Keratinocyte (primary cell): ENCODE measurements around the gene KLHL1. TPM values are rescaled to one million over a fixed set of nuclear protein-coding genes. Genes with fewer than 3 reads are reported as not detected.

Source experiments
- DNase-seq: peaks from one replicate; pipeline ENCODE4 v3.0.0-alpha.2; 2011; ENCODE audit warnings: low read depth, missing footprints, low spot score
- FAIRE-seq: peaks from 2 replicates; lab custom pipeline; 2011; peaks lifted over from hg19 to GRCh38; lab: Jason Lieb, UNC
- H2AFZ ChIP-seq: 2 replicates; pipeline ENCODE4 v1.6.0; 2012; ENCODE audit warnings: low read length, control low read depth, inconsistent platforms; ENCODE audit not compliant: control insufficient read depth
- H3K27ac ChIP-seq: 2 replicates; pipeline ENCODE4 v1.5.1; 2011; ENCODE audit warnings: low read length; ENCODE audit not compliant: control insufficient read depth, insufficient read depth
- H3K27me3 ChIP-seq: 3 replicates; pipeline ENCODE4 v1.6.0; 2011; ENCODE audit warnings: low read length; ENCODE audit not compliant: control insufficient read depth, insufficient read depth; ENCODE audit errors: extremely low read depth
- H3K36me3 ChIP-seq, 2 experiments: 2 replicates in 1 of 2; 3 replicates in 1 of 2; pipeline ENCODE4 v1.5.1; 2011; ENCODE audit warnings: low read length in 2 of 2, mild to moderate bottlenecking in 1 of 2; ENCODE audit not compliant: control insufficient read depth in 2 of 2, insufficient read depth in 2 of 2; ENCODE audit errors: extremely low read depth in 1 of 2
- H3K4me1 ChIP-seq: 3 replicates; pipeline ENCODE4 v1.5.1; 2011; ENCODE audit warnings: low read length; ENCODE audit not compliant: control insufficient read depth, insufficient read depth; ENCODE audit errors: extremely low read depth
- H3K4me2 ChIP-seq: 3 replicates; pipeline ENCODE4 v1.6.0; 2011; ENCODE audit warnings: low read depth, low read length; ENCODE audit not compliant: control insufficient read depth, insufficient read depth; ENCODE audit errors: extremely low read depth
- H3K4me3 ChIP-seq, 3 experiments: fragments of 200-600 bp in 1 of 3; sonication (generic) in 1 of 3; 2 replicates in 2 of 3; 3 replicates in 1 of 3; pipeline ENCODE4 v1.5.1; 2011 to 2016; ENCODE audit warnings: low read length in 3 of 3, mild to moderate bottlenecking in 3 of 3, control low read depth in 2 of 3, inconsistent platforms in 1 of 3, low read depth in 1 of 3, mixed read lengths in 1 of 3, mixed run types in 1 of 3, moderate library complexity in 1 of 3; ENCODE audit not compliant: control insufficient read depth in 2 of 3, insufficient read depth in 2 of 3; ENCODE audit errors: extremely low read depth in 1 of 3
- H3K79me2 ChIP-seq: 2 replicates; pipeline ENCODE4 v1.6.0; 2012; ENCODE audit warnings: low read length; ENCODE audit not compliant: control insufficient read depth, insufficient read depth
- H3K9ac ChIP-seq: 3 replicates; pipeline ENCODE4 v1.6.0; 2011; ENCODE audit warnings: low read length; ENCODE audit not compliant: control insufficient read depth, insufficient read depth; ENCODE audit errors: extremely low read depth
- H3K9me1 ChIP-seq: 3 replicates; pipeline ENCODE4 v1.6.0; 2011; ENCODE audit warnings: low read length; ENCODE audit not compliant: control insufficient read depth, insufficient read depth; ENCODE audit errors: extremely low read depth
- H3K9me3 ChIP-seq: 2 replicates; pipeline ENCODE4 v1.5.1; 2012; ENCODE audit warnings: low read depth, low read length; ENCODE audit not compliant: control insufficient read depth
- H4K20me1 ChIP-seq: 3 replicates; pipeline ENCODE4 v1.6.0; 2011; ENCODE audit warnings: low read length; ENCODE audit not compliant: control insufficient read depth, insufficient read depth; ENCODE audit errors: extremely low read depth
- EZH2 ChIP-seq: IDR thresholded peaks from one replicate; pipeline ENCODE4 v1.6.1; 2012; ENCODE audit warnings: inconsistent platforms, mild to moderate bottlenecking, low read length, moderate library complexity
- dilution Hi-C: fragments of 300-500 bp; cut with MboI; formaldehyde crosslinking; loops from one replicate; pipeline ENCODE4 v1.7.0; 2020; ENCODE audit warnings: low sequenced_read_pairs; ENCODE audit not compliant: extremely low pct_ligation_motif_present
- polyA plus RNA-seq, 5 experiments: library from polyadenylated mRNA; depleted of rRNA in 3 of 5; stranded (reverse) in 3 of 5; stranded (forward) in 1 of 5; unstranded in 1 of 5; fragments of >200 nt; gene quantifications; 1 replicate in 1 of 5; 2 replicates in 3 of 5; 3 replicates in 1 of 5; pipeline versions ENCODE4 v1.2.1 to v1.2.3, GENCODE V29; 2011 to 2012; ENCODE audit warnings: missing spikeins in 2 of 5, low read depth in 1 of 5, low replicate concordance in 1 of 5
- TF ChIP-seq, protein P1 (sequence below), 3 experiments: IDR thresholded peaks in 1 of 3; conservative IDR thresholded peaks in 1 of 3; optimal IDR thresholded peaks in 1 of 3; 2 replicates in 2 of 3; 3 replicates in 1 of 3; pipeline versions ENCODE3 to v1.5.1; 2011; ENCODE audit warnings: low read length in 3 of 3, mild to moderate bottlenecking in 3 of 3, moderate library complexity in 2 of 3, control low read depth in 1 of 3, inconsistent platforms in 1 of 3; ENCODE audit not compliant: insufficient read depth in 2 of 3; ENCODE audit errors: extremely low read depth in 1 of 3

Gene KLHL1
- polyA plus RNA-seq, 1 donor (not counting 4 experiments of a cell fraction or from before 2014, with no cell fraction given), result not detected

DNA sequence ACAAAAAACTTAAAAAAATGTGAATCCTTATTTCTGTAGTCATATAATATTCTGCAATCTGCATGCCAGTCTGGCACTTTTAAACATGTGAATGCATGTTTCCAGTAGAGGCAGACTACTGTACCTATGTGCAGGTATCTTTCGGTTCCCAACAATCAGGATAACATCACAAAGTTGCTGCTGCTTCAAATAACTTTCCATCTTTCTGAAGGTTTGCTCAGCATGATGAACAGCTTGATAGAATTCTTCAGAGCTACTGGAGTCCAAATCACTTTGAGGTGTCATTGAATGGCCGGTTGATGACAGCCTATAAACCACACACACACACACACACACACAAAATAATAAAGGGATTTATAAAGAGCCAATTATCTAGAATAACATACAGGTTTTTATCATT, 132.8 kb downstream of the KLHL1 start:
- no peak for FAIRE-seq

DNA sequence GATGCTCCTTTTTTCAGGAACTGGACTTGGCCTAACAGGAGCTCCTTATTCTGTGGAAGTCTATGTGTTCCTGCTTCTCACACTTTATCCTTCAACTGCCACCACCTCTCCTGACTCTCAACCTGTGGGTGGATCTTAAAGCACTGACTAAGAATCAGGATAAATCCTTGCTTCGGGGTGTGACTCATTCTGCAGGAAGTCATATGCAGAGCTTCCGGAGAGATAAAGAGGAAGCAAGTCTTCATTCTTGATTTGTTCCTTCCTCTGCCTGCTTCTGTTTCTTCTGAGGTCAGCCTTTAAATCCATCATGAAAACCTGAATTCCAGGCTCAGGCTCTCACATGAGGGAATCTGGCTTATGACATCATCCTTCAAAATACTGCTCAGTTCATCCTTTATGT, 137.7 kb downstream of the KLHL1 start:
- dilution Hi-C loops, result no loop called here
- H4K20me1 ChIP-seq, result no peaks in the 10 kb centered on the region
- H3K27ac ChIP-seq, result no peak overlapping the region
- H3K9me3 ChIP-seq, result no peaks in the 10 kb centered on the region
- no peak overlapping the region for H2AFZ ChIP-seq
- no peak overlapping the region for H3K4me3 ChIP-seq
- DNase-seq (no peak), FAIRE-seq (no peak)
- H3K9ac ChIP-seq, result no peak overlapping the region
- H3K4me1 ChIP-seq, result no peaks in the 10 kb centered on the region
- no peak for TF ChIP-seq EZH2
- TF ChIP-seq, protein P1, sequence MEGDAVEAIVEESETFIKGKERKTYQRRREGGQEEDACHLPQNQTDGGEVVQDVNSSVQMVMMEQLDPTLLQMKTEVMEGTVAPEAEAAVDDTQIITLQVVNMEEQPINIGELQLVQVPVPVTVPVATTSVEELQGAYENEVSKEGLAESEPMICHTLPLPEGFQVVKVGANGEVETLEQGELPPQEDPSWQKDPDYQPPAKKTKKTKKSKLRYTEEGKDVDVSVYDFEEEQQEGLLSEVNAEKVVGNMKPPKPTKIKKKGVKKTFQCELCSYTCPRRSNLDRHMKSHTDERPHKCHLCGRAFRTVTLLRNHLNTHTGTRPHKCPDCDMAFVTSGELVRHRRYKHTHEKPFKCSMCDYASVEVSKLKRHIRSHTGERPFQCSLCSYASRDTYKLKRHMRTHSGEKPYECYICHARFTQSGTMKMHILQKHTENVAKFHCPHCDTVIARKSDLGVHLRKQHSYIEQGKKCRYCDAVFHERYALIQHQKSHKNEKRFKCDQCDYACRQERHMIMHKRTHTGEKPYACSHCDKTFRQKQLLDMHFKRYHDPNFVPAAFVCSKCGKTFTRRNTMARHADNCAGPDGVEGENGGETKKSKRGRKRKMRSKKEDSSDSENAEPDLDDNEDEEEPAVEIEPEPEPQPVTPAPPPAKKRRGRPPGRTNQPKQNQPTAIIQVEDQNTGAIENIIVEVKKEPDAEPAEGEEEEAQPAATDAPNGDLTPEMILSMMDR (optimal IDR thresholded peaks at IDR 0.05 in 1 of 3, IDR thresholded peaks at IDR 0.05 in 1 of 3, conservative IDR thresholded peaks at IDR 0.05 in 1 of 3; ENCODE audit: extremely low read depth in 1 of 3, insufficient read depth in 2 of 3, low read length in 3 of 3), result no peak
- no peaks in the 10 kb centered on the region for H3K79me2 ChIP-seq
- H3K9me1 ChIP-seq, result no peaks in the 10 kb centered on the region
- no peaks in the 10 kb centered on the region for H3K27me3 ChIP-seq
- H3K4me2 ChIP-seq, result no peak overlapping the region
- H3K36me3 ChIP-seq, result no peaks in the 10 kb centered on the region

More for the DNA sequence above, 132.8 kb downstream of the KLHL1 start:
- H3K9me1 ChIP-seq, result no peaks in the 10 kb centered on the region
- H3K4me3 ChIP-seq, result no peak overlapping the region
- no peak overlapping the region for H2AFZ ChIP-seq
- H3K4me1 ChIP-seq, result no peaks in the 10 kb centered on the region
- H3K36me3 ChIP-seq, result no peaks in the 10 kb centered on the region
- dilution Hi-C loops, result no loop called here
- no peaks in the 10 kb centered on the region for H4K20me1 ChIP-seq
- no peak overlapping the region for H3K4me2 ChIP-seq
- H3K27me3 ChIP-seq, result no peaks in the 10 kb centered on the region
- no peaks in the 10 kb centered on the region for H3K9me3 ChIP-seq
- TF ChIP-seq, protein P1 (optimal IDR thresholded peaks at IDR 0.05 in 1 of 3, IDR thresholded peaks at IDR 0.05 in 1 of 3, conservative IDR thresholded peaks at IDR 0.05 in 1 of 3; ENCODE audit: extremely low read depth in 1 of 3, insufficient read depth in 2 of 3, low read length in 3 of 3), result no peak
- TF ChIP-seq EZH2, result no peak
- H3K27ac ChIP-seq, result no peak overlapping the region
- DNase-seq, result no peak
- H3K79me2 ChIP-seq, result no peaks in the 10 kb centered on the region
- H3K9ac ChIP-seq, result no peak overlapping the region
